Measurements from ENCODE around the gene SPTLC3.

The SPTLC3 gene

GRCh38 chr20:13101706-13102105 lies 92.9 kb downstream of the SPTLC3 start:
- no peak for DNase-seq

- no peak for DNase-seq
These were observed 93.5 kb downstream of the SPTLC3 start for GRCh38 chr20:13102237-13102636.

- DNase-seq = no peak
These were observed 93.9 kb downstream of the SPTLC3 start for GRCh38 chr20:13102694-13103093.

- no peak for DNase-seq
These were observed 96.3 kb downstream of the SPTLC3 start for GRCh38 chr20:13105039-13105438.

GRCh38 chr20:13105864-13106457 lies 97.2 kb downstream of the SPTLC3 start:
- DNase-seq = peak; percentile 19

GRCh38 chr20:13109658-13110057 lies 100.9 kb downstream of the SPTLC3 start:
- DNase-seq = no peak

GRCh38 chr20:13110796-13111195 lies 102.0 kb downstream of the SPTLC3 start:
- DNase-seq = no peak

- no peak for DNase-seq
These were observed 102.6 kb downstream of the SPTLC3 start for GRCh38 chr20:13111249-13111911.

- no peak for DNase-seq
These were observed 105.0 kb downstream of the SPTLC3 start for GRCh38 chr20:13113731-13114130.

GRCh38 chr20:13117200-13117599 lies 108.4 kb downstream of the SPTLC3 start:
- no peak for DNase-seq

GRCh38 chr20:13118676-13119075 lies 109.9 kb downstream of the SPTLC3 start:
- DNase-seq = no peak

- peak; percentile 54 for DNase-seq
These were observed 110.8 kb downstream of the SPTLC3 start for GRCh38 chr20:13119583-13119982.

- no peak for DNase-seq
These were observed 111.7 kb downstream of the SPTLC3 start for GRCh38 chr20:13120471-13120870.

GRCh38 chr20:13121840-13122515 lies 113.2 kb downstream of the SPTLC3 start:
- no peak for DNase-seq

GRCh38 chr20:13125486-13125885 lies 116.7 kb downstream of the SPTLC3 start:
- DNase-seq = no peak

GRCh38 chr20:13128173-13128572 lies 119.4 kb downstream of the SPTLC3 start:
- DNase-seq = no peak

GRCh38 chr20:13130061-13130706 lies 121.4 kb downstream of the SPTLC3 start:
- DNase-seq = no peak

- DNase-seq = no peak
These were observed 121.9 kb downstream of the SPTLC3 start for GRCh38 chr20:13130707-13131103.

- no peak for DNase-seq
These were observed 122.9 kb downstream of the SPTLC3 start for GRCh38 chr20:13131688-13132087.

- no peak for DNase-seq
These were observed 130.8 kb downstream of the SPTLC3 start for GRCh38 chr20:13139459-13140150.

GRCh38 chr20:13140201-13140600 lies 131.4 kb downstream of the SPTLC3 start:
- DNase-seq = no peak

GRCh38 chr20:13140775-13141174 lies 132.0 kb downstream of the SPTLC3 start:
- no peak for DNase-seq

GRCh38 chr20:13141546-13141945 lies 132.8 kb downstream of the SPTLC3 start:
- no peak for DNase-seq
